SH-SY5Y (cell line): ENCODE results near the gene SLX9.

Source experiments
- GATA2 ChIP-seq: IDR thresholded peaks from 2 replicates; pipeline ENCODE4 v1.6.1; 2011; ENCODE audit warnings: mild to moderate bottlenecking, low read depth, low read length
- GATA3 ChIP-seq: IDR thresholded peaks from 2 replicates; pipeline ENCODE4 v1.6.1; 2011; ENCODE audit warnings: low read depth, mild to moderate bottlenecking, low read length, moderate library complexity

DNA sequence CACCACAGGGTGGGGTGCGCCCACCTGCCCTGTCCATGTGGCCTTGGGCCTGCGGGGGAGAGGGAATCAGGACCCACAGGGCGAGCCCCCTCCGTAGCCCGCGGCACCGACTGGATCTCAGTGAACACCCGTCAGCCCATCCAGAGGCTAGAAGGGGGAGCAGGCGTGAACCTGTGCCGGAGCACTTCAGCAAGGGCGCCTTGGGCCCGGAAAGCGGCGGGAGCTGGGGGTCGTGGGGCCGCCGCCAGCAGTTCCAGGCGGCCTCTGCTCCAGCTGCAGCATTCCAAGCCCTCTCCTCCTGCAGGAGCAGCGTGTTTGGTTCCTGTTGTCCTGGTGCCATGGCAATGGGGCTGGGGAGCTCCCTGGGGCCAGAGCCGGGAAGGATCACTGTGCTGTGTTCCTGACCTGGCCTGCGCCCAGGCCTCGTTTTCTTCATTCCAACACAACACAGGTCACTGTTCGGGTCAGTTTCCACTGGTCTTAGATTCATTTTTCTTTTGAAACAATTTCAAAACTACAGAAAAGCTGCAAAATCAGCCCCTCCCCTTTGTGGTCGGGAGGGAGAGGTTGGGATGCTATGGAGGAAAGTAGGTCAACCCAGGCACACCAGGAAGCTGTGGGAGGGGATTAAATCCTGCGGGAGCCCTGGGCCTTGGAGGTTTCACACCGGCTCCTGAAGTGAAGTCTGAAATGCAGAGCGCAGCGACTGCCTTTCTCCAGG is 18.8 kb downstream of the SLX9 start:
- no peak for TF ChIP-seq GATA3
- TF ChIP-seq GATA2: no peak
